Subcutaneous abdominal adipose tissue (tissue), 5 donors: ENCODE data around the gene SERPINB6.
A peak's percentile ranks its signal among the peaks of the same experiment; 100 is the strongest.
"Not testable (repeated sequence)": the region's sequence is repeated elsewhere in the genome, so short reads cannot be mapped to it uniquely, and the experiment has no call there.

ENCODE experiments used
- H3K27ac ChIP-seq: one replicate; pipeline ENCODE4 v1.7.0; 2013; ENCODE audit warnings: low read depth, mild to moderate bottlenecking, inconsistent platforms, low read length, moderate library complexity
- H3K27me3 ChIP-seq, 5 donors: one replicate each; pipeline ENCODE4 v1.7.0; 2013; ENCODE audit warnings: low read length in 5 of 5, inconsistent platforms in 1 of 5; ENCODE audit not compliant: control insufficient read depth in 5 of 5, insufficient read depth in 4 of 5
- H3K36me3 ChIP-seq, 5 donors: one replicate each; pipeline ENCODE4 v1.7.0; 2013; ENCODE audit warnings: low read length in 5 of 5; ENCODE audit not compliant: control insufficient read depth in 5 of 5, insufficient read depth in 5 of 5
- H3K4me1 ChIP-seq, 5 donors: one replicate each; pipeline ENCODE4 v1.7.0; 2013; ENCODE audit warnings: low read length in 5 of 5, mild to moderate bottlenecking in 3 of 5, moderate library complexity in 1 of 5; ENCODE audit not compliant: control insufficient read depth in 5 of 5, insufficient read depth in 5 of 5
- H3K4me3 ChIP-seq, 5 donors: one replicate each; pipeline ENCODE4 v1.7.0; 2013; ENCODE audit warnings: low read length in 5 of 5, low read depth in 1 of 5
- H3K9ac ChIP-seq, 5 donors: one replicate each; pipeline ENCODE4 v1.7.0; 2013; ENCODE audit warnings: low read length in 5 of 5, mild to moderate bottlenecking in 4 of 5, moderate library complexity in 3 of 5
- H3K9me3 ChIP-seq, 5 donors: one replicate each; pipeline ENCODE4 v1.7.0; 2013; ENCODE audit warnings: low read length in 5 of 5; ENCODE audit not compliant: control insufficient read depth in 5 of 5
- donor health status: healthy.
- donor health status: healthy.
- donor health status: healthy.
- donor health status: healthy.
- donor health status: healthy.

The SERPINB6 gene

GRCh38 chr6:3011592-3011991 lies 40.2 kb upstream of the SERPINB6 start:
- Histone ChIP-seq H3K4me3 (no peak overlapping the region), H3K9ac (no peak overlapping the region), H3K4me1 (peaks cover 0 to 5% (median 0%) of the 10 kb centered on the region in 5 donors), H3K27me3 (no peaks in the 10 kb centered on the region), H3K27ac (no peak overlapping the region), H3K36me3 (peaks cover 26 to 77% (median 71%) of the 10 kb centered on the region in 5 donors), H3K9me3 (peaks cover 0 to 16% (median 8%) of the 10 kb centered on the region in 5 donors)

GRCh38 chr6:3011158-3011557 lies 39.8 kb upstream of the SERPINB6 start:
- H3K4me3 ChIP-seq = no peak overlapping the region
- no peaks in the 10 kb centered on the region for H3K27me3 ChIP-seq
- no peak overlapping the region for H3K9ac ChIP-seq
- H3K27ac ChIP-seq = no peak overlapping the region
- H3K36me3 ChIP-seq = peaks cover 26 to 76% (median 72%) of the 10 kb centered on the region in 5 donors
- peaks cover 0 to 16% (median 8%) of the 10 kb centered on the region in 5 donors for H3K9me3 ChIP-seq
- H3K4me1 ChIP-seq = peaks cover 0 to 5% (median 0%) of the 10 kb centered on the region in 5 donors

GRCh38 chr6:3009930-3010329 lies 38.6 kb upstream of the SERPINB6 start:
- Histone ChIP-seq H3K27ac (no peak overlapping the region), H3K36me3 (peaks cover 26 to 77% (median 74%) of the 10 kb centered on the region in 5 donors), H3K9ac (no peak overlapping the region), H3K4me3 (no peak overlapping the region), H3K9me3 (peaks cover 0 to 16% (median 8%) of the 10 kb centered on the region in 5 donors), H3K4me1 (peaks cover 0 to 5% (median 0%) of the 10 kb centered on the region in 5 donors), H3K27me3 (no peaks in the 10 kb centered on the region)

GRCh38 chr6:3008712-3009265 lies 37.4 kb upstream of the SERPINB6 start:
- H3K27me3 ChIP-seq, H3K4me3 ChIP-seq, H3K9ac ChIP-seq, H3K4me1 ChIP-seq, H3K27ac ChIP-seq: not testable (repeated sequence)
- H3K9me3 ChIP-seq = peaks cover 0 to 16% (median 8%) of the 10 kb centered on the region in 5 donors
- H3K36me3 ChIP-seq = peaks cover 29 to 77% (median 71%) of the 10 kb centered on the region in 5 donors

GRCh38 chr6:3007571-3007970 lies 36.2 kb upstream of the SERPINB6 start:
- H3K27ac ChIP-seq = no peak overlapping the region
- no peaks in the 10 kb centered on the region for H3K27me3 ChIP-seq
- no peaks in the 10 kb centered on the region for H3K4me1 ChIP-seq
- no peak overlapping the region for H3K9ac ChIP-seq
- H3K36me3 ChIP-seq = peaks cover 28 to 70% (median 63%) of the 10 kb centered on the region in 5 donors
- peaks cover 0 to 16% (median 8%) of the 10 kb centered on the region in 5 donors for H3K9me3 ChIP-seq
- H3K4me3 ChIP-seq = no peak overlapping the region

- Histone ChIP-seq H3K4me3 (no peak overlapping the region), H3K9ac (no peak overlapping the region), H3K27ac (no peak overlapping the region), H3K27me3 (no peaks in the 10 kb centered on the region), H3K9me3 (peaks cover 0 to 5% (median 4%) of the 10 kb centered on the region in 5 donors), H3K36me3 (peaks cover 19 to 62% (median 54%) of the 10 kb centered on the region in 5 donors), H3K4me1 (peaks cover 0 to 7% (median 6%) of the 10 kb centered on the region in 5 donors)
Observed at GRCh38 chr6:3006476-3006875, 35.1 kb upstream of the SERPINB6 start.

GRCh38 chr6:3005874-3006273 lies 34.5 kb upstream of the SERPINB6 start:
- Histone ChIP-seq H3K27ac (no peak overlapping the region), H3K4me1 (peaks cover 0 to 12% (median 6%) of the 10 kb centered on the region in 5 donors), H3K36me3 (peaks cover 13 to 60% (median 49%) of the 10 kb centered on the region in 5 donors), H3K4me3 (no peak overlapping the region), H3K27me3 (no peaks in the 10 kb centered on the region), H3K9me3 (peaks cover 0 to 4% (median under 1%) of the 10 kb centered on the region in 5 donors), H3K9ac (no peak overlapping the region)

- Histone ChIP-seq H3K4me3 (no peak overlapping the region), H3K36me3 (peaks cover 9 to 52% (median 41%) of the 10 kb centered on the region in 5 donors), H3K27ac (no peak overlapping the region), H3K4me1 (peaks cover 0 to 16% (median 11%) of the 10 kb centered on the region in 5 donors), H3K27me3 (no peaks in the 10 kb centered on the region), H3K9me3 (no peaks in the 10 kb centered on the region), H3K9ac (no peak overlapping the region)
Observed at GRCh38 chr6:3005077-3005476, 33.7 kb upstream of the SERPINB6 start.

GRCh38 chr6:3003226-3003625 lies 31.9 kb upstream of the SERPINB6 start:
- not testable (repeated sequence) for H3K4me3 ChIP-seq, H3K9ac ChIP-seq, H3K27me3 ChIP-seq, H3K9me3 ChIP-seq, H3K27ac ChIP-seq
- peaks cover 6 to 28% (median 25%) of the 10 kb centered on the region in 5 donors for H3K4me1 ChIP-seq
- peaks cover 5 to 42% (median 34%) of the 10 kb centered on the region in 5 donors for H3K36me3 ChIP-seq

GRCh38 chr6:3001773-3002293 lies 30.5 kb upstream of the SERPINB6 start:
- Histone ChIP-seq H3K27ac (peak overlapping the region; percentile 97), H3K27me3 (no peaks in the 10 kb centered on the region), H3K4me1 (peaks cover 6 to 28% (median 25%) of the 10 kb centered on the region in 5 donors), H3K4me3 (no peak overlapping the region), H3K9me3 (no peaks in the 10 kb centered on the region), H3K9ac (peak overlapping the region in 1 of 5 donors; percentile 35), H3K36me3 (peaks cover 3 to 28% (median 25%) of the 10 kb centered on the region in 5 donors)
